ENCODE data around the gene IFT43.
"Not testable (repeated sequence)": the region's sequence is repeated elsewhere in the genome, so short reads cannot be mapped to it uniquely, and the experiment has no call there.

Gene IFT43

DNA sequence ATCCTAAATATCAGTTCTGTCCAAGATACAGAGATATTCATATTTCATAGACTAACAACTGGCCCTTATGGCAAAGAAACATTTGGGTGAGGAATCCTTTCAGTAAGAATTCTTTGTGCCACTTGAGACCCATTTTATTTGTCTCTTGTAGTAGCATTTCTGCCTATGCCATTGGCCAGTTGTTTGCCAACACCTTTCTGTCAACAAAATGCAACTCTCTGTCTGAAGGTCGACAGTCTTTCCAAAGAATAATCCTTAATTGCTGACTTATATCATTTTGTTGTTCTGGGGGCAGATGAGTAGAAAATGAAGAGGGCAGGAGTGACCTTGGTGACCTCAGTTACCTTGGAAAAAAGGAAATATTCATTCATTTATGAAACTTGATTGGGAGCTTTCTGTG, 10.9 kb downstream of the IFT43 start:
- TF ChIP-seq, protein P1, sequence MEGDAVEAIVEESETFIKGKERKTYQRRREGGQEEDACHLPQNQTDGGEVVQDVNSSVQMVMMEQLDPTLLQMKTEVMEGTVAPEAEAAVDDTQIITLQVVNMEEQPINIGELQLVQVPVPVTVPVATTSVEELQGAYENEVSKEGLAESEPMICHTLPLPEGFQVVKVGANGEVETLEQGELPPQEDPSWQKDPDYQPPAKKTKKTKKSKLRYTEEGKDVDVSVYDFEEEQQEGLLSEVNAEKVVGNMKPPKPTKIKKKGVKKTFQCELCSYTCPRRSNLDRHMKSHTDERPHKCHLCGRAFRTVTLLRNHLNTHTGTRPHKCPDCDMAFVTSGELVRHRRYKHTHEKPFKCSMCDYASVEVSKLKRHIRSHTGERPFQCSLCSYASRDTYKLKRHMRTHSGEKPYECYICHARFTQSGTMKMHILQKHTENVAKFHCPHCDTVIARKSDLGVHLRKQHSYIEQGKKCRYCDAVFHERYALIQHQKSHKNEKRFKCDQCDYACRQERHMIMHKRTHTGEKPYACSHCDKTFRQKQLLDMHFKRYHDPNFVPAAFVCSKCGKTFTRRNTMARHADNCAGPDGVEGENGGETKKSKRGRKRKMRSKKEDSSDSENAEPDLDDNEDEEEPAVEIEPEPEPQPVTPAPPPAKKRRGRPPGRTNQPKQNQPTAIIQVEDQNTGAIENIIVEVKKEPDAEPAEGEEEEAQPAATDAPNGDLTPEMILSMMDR (conservative IDR thresholded peaks at IDR 0.05) = no peak
- TF ChIP-seq ZFX (IDR thresholded peaks at IDR 0.05) = no peak
- H3K27ac ChIP-seq = no peak overlapping the region

DNA sequence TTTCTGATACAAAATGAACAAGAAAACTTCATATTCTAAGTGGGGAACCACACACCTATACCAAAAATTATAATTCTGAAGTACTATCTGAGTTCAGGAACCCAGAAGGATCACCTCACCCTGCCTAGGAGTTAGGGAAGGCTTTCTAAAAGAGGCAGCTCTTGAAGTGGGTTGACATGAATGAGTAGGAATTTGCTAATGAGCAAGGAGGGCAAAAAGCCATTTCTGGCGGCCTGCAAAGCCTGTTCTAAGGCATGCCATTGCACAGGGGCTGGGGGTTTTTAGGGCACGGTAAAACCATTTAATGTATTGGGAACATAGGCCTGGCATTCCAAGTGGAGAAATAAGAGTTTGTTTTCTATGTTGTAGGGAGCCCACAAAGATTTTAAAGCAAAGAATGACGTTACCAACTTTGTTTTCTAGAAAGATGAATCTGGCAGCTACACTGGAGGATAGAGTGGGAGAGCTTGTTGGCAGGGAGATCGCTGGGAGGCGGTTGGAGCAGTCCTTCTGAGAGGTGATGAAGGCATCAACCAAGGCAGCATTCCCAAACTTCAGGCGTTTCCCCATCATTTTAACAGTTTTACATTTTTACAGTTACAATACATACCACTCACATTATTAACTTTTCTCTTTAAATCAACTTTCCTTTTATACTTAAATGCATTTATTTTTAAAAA, 14.1 kb downstream of the IFT43 start:
- H3K27ac ChIP-seq = no peak overlapping the region
- TF ChIP-seq ZFX (IDR thresholded peaks at IDR 0.05) = no peak
- TF ChIP-seq, protein P1 (conservative IDR thresholded peaks at IDR 0.05) = no peak

DNA sequence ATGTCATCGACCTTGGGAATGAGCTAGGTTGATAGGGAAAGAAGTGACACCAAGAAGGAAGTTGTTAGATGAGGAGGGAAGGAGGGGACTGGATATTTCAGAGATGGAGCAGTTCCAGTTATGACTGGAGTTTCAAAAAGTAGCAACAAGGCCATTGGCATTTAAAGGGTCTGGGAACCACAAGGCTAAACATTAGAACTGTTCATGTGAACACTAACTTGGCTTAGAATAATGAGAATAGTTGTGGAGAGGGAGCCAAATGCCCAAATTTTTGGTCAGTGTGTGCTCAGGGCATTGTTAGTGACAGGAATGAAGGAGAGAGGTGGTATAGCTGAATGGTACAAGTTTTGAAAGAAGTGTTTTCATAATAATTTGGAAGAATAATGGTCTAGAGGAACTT, 16.8 kb downstream of the IFT43 start:
- TF ChIP-seq, protein P1 (conservative IDR thresholded peaks at IDR 0.05) = no peak
- no peak for TF ChIP-seq ZFX (IDR thresholded peaks at IDR 0.05)
- no peak overlapping the region for H3K27ac ChIP-seq

DNA sequence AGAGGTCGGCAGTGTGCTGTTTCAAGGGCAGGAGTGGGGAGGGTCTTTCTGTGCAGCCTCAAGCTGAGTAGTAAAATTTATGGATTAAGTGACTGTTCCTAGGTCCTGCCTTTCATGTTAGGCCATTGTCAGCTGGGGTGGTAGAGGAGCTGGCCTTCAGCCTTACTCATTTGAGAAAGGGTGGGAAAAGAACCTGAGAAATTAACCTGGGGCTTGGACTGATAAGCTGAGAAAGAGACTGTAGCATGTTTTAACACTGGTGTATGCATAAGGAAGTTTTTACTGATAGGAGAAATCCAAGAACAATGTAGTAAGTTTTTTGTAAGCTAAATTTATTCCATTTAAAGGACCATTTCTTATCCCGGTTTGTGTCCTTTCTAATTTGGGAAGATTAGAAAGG, 20.7 kb downstream of the IFT43 start:
- H3K27ac ChIP-seq = no peak overlapping the region
- no peak for TF ChIP-seq ZFX (IDR thresholded peaks at IDR 0.05)
- TF ChIP-seq, protein P1 (conservative IDR thresholded peaks at IDR 0.05) = no peak

DNA sequence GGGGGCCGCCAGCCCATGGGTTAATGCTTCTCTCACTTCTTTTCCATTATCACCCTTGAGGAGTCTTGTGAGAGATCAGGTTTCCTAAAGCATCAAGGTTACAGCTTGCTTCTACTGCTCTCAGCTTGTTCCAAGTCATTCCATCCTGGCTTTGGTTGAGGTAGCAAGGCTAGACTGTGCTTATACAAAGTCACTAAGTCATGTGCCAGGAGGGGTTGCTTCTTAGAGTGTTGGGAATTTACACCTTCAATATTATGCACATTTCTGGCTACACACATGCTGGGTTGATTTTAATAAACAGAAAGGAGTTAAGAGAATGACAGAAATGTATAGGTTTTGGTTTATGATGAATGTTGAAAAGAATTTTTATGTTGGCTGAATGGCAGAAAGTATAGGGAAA, 21.8 kb downstream of the IFT43 start:
- H3K27ac ChIP-seq = no peak overlapping the region
- TF ChIP-seq, protein P1 (conservative IDR thresholded peaks at IDR 0.05) = no peak
- TF ChIP-seq ZFX (IDR thresholded peaks at IDR 0.05) = no peak

DNA sequence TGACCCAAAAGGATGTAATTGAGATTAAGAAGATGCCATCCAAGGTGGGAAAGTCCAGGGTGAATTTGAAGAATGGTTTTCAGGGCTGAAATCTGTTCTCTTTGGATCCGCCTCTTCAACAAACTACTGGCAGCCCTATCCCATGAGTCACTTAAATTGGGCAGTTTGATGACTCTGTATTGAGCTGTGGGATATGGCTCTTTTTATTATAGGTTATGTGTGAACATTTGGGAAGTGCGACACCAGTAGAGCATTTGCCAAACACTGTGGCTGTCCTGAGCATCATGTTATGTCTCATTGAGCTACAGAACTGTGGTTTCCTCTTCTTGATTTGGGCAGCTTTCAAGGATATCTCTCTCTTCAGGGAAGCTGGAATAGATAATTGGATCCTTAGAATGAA, 22.3 kb downstream of the IFT43 start:
- no peak for TF ChIP-seq ZFX (IDR thresholded peaks at IDR 0.05)
- TF ChIP-seq, protein P1 (conservative IDR thresholded peaks at IDR 0.05) = no peak
- no peak overlapping the region for H3K27ac ChIP-seq

DNA sequence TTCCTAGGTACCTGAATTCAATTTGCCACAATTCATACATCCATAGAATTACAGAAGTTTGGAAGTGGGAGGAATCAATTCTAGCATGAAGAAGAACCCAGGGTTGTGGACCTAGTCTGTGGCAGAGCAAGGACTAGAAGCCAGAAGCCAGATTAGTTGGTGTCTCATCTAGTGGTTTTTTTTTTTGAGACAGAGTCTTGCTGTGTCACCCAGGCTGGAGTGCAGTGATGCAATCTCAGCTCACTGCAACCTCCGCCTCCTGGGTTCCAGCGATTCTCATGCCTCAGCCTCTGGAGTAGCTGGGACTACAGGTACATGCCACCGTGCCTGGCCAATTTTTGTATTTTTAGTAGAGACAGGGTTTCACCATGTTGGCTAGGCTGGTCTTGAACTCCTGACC, 24.1 kb downstream of the IFT43 start:
- H3K27ac ChIP-seq = not testable (repeated sequence)

DNA sequence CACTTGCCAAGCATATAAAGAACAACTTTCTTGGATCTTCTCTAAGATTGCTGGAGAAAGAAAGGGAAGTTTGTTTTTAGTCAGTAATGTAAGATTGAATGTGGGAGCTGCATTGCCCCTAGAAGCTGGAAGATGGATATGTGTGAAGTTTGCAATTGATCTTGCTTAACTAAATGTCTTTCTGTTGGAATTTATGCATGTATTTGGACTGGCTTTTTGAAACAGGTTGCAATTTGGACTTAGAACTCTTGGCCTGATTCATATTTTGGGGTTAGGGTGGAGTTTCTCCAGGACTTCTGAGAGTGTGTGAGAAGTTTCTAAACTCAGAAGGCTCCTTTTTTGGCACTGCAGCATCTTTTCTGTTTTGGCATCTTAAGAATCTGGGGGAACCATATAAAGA, 26.4 kb downstream of the IFT43 start:
- TF ChIP-seq, protein P1 (conservative IDR thresholded peaks at IDR 0.05) = no peak
- no peak for TF ChIP-seq ZFX (IDR thresholded peaks at IDR 0.05)
- H3K27ac ChIP-seq = no peak overlapping the region
